HL-60 (cell line): Measurements from ENCODE around the gene LSM5.

Source experiments
- POLR2AphosphoS5 ChIP-seq: IDR thresholded peaks from 2 replicates; pipeline ENCODE4 v1.6.1; 2012; ENCODE audit warnings: low read depth
- SPI1 ChIP-seq: IDR thresholded peaks from 2 replicates; pipeline ENCODE4 v1.6.1; 2012; ENCODE audit warnings: low read depth, mild to moderate bottlenecking, borderline replicate concordance
- TF ChIP-seq, protein P1 (sequence below): IDR thresholded peaks from one replicate; pipeline ENCODE4 v1.5.1; 2011; ENCODE audit warnings: low read length, control low read depth, inconsistent platforms; ENCODE audit not compliant: insufficient read depth
- TF ChIP-seq, protein P2 (sequence below): IDR thresholded peaks from 2 replicates; pipeline ENCODE4 v1.6.1; 2012; ENCODE audit warnings: low read depth; ENCODE audit not compliant: insufficient replicate concordance

DNA sequence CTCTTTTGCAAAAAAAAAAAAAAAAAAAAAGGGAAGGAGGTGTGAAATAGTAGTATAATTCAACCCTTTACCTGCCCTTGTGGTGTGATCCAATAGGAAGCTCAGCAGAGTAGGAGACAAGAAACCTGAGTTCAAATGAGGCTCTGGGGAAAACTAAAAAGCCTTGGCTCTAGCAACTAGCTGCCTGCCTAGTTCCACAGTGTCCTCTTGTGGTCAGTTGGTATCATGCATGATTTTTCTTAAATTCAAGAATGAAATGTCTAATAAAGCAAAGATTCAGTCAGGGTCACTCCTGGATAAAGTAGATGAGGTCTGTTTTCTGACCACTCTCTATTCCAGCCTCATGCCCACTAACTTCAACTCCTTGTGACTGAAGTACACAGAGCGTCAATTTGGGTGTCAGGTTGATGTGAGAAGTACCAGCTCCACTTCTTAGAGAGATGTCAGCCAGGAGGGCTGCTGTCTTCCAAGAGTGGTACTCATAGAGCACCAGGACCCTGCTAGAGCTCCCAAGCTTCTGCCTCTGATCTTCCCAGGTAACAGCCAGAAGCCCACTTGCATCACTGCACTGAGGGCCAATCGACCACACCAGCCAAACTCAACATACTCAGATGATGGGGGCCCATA, 10.5 kb downstream of the LSM5 start:
- TF ChIP-seq, protein P1, sequence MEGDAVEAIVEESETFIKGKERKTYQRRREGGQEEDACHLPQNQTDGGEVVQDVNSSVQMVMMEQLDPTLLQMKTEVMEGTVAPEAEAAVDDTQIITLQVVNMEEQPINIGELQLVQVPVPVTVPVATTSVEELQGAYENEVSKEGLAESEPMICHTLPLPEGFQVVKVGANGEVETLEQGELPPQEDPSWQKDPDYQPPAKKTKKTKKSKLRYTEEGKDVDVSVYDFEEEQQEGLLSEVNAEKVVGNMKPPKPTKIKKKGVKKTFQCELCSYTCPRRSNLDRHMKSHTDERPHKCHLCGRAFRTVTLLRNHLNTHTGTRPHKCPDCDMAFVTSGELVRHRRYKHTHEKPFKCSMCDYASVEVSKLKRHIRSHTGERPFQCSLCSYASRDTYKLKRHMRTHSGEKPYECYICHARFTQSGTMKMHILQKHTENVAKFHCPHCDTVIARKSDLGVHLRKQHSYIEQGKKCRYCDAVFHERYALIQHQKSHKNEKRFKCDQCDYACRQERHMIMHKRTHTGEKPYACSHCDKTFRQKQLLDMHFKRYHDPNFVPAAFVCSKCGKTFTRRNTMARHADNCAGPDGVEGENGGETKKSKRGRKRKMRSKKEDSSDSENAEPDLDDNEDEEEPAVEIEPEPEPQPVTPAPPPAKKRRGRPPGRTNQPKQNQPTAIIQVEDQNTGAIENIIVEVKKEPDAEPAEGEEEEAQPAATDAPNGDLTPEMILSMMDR = peak; percentile 89
- TF ChIP-seq, protein P2, sequence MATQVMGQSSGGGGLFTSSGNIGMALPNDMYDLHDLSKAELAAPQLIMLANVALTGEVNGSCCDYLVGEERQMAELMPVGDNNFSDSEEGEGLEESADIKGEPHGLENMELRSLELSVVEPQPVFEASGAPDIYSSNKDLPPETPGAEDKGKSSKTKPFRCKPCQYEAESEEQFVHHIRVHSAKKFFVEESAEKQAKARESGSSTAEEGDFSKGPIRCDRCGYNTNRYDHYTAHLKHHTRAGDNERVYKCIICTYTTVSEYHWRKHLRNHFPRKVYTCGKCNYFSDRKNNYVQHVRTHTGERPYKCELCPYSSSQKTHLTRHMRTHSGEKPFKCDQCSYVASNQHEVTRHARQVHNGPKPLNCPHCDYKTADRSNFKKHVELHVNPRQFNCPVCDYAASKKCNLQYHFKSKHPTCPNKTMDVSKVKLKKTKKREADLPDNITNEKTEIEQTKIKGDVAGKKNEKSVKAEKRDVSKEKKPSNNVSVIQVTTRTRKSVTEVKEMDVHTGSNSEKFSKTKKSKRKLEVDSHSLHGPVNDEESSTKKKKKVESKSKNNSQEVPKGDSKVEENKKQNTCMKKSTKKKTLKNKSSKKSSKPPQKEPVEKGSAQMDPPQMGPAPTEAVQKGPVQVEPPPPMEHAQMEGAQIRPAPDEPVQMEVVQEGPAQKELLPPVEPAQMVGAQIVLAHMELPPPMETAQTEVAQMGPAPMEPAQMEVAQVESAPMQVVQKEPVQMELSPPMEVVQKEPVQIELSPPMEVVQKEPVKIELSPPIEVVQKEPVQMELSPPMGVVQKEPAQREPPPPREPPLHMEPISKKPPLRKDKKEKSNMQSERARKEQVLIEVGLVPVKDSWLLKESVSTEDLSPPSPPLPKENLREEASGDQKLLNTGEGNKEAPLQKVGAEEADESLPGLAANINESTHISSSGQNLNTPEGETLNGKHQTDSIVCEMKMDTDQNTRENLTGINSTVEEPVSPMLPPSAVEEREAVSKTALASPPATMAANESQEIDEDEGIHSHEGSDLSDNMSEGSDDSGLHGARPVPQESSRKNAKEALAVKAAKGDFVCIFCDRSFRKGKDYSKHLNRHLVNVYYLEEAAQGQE = no peak
- TF ChIP-seq POLR2AphosphoS5 = no peak
- no peak for TF ChIP-seq SPI1
